ENCODE results near the gene CADPS.

Gene CADPS

GRCh38 chr3:62874711-62875557 is at the start of gene CADPS:
Gene CADPS (minus strand): TSS chr3:62875416. CDS start chr3:62875029, 387 bp downstream.
- no peak for DNase-seq

DNA sequence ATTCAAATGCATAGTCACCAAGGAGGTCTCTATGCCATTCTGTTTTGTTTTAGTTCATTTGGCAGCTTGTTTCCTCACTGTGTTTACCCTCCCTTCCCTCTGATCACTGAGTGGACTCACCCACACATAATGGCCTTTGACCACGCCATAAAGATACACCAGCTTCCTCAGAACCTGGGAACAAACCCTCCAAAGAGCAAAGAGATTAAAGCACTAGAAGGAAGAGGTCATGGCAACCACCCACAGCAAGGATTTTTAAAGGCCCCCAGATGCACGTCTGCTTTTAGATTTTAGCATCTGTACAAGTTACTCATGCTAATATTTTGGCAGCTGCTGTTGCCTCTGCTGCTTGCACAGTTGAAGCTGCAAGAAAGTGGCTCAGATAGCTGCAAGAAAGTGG is 47.9 kb upstream of the CADPS start:
- DNase-seq = no peak

GRCh38 chr3:62922326-62922725 is 47.1 kb upstream of the CADPS start:
- no peak for DNase-seq

DNA sequence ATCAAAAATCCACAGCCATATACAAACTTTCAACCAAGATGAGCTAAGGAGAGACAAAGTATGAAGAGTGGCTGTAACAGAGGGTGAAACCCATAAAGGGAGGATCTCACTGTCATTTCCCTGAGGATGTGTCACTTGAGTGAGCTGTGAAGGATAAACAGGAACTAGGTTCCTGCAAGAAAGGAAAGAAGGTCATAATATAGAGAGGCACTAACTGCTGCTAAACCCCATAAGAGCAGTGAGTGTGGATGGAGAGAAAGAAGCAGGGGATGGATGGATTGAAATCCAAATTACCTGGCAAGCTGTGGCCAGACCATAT is 45.2 kb upstream of the CADPS start:
- DNase-seq = no peak

GRCh38 chr3:62919784-62920465 is 44.7 kb upstream of the CADPS start:
- no peak for DNase-seq

DNA sequence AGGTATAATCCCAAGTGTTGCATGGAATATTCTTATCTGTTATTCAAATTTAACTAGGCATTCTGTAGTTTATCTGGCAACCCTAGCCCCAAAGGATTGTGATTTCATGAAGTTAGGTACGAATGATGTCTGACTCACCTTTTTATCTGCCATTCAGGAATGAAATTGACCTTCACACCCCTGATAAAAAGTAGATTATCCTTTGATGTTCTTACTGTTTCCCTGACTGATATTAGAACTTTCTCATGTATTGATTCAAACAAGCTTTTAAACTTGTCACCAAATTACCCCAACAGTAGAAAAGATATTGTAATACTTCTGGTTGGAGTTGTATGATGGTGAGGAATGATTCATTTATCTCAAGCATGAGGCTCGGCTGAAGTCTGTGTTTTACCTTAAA is 43.6 kb upstream of the CADPS start:
- DNase-seq = no peak

DNA sequence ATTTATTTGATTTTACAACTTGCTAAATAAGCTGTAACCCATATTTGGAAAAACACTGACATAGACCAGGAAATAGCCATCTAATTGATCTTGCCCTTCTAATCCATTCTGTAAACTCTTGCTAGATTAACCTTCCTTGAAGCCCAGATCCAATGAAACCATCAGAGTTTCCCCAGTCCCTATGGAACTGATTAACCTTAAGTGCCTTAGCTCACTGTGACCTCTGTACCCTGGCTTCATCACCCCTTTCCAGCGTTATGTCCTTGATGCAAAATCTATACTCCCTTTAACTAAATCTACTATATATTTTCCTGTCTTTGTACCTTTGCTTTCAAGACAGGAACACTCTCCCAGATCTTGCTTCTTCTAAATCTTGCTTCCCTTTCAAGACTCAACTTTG is 42.9 kb upstream of the CADPS start:
- DNase-seq = no peak

GRCh38 chr3:62911526-62911925 is 36.3 kb upstream of the CADPS start:
- no peak for DNase-seq

- no peak for DNase-seq
Measured at GRCh38 chr3:62905331-62905730, 30.1 kb upstream of the CADPS start.

GRCh38 chr3:62898530-62899496 is 23.6 kb upstream of the CADPS start:
- DNase-seq = no peak

DNA sequence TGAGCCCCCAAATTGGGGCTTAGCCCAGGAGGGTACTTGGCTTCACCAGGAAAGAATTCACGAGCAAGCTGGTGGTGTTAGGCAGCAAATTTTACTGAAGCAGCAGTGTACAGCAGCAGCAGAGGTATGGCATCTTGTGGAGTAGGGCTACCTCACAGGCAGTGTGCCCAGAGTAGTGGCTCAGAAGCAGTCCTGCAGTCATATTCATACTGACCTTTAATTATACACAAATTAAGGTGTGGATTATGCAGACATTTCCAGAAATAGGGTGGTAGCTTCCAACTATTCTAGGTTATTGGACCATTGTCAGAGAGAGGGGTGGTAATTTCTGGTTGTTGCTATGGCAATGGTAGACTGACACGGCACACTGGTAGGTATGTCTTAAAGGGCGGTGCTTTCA is 20.7 kb upstream of the CADPS start:
- DNase-seq = no peak

- no peak for DNase-seq
Measured at GRCh38 chr3:62892951-62893350, 17.7 kb upstream of the CADPS start.

DNA sequence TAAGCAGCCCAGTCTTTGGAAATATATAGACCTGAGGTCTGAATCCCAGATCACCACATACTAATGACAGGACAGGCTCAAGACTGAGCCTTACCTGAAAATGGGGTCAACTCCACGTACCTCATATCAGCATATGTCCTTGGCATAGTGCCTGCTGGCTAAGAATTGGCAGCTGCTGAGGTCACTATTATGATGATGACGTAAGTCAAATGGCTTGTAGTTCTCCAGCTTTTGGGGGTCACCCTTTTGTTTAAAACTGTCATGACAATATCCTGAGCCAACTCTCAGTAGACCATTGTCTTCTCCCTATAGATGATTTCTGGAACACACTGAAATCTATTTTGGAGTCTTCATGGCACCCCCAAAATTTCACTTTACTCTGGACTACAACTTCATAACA is 16.8 kb upstream of the CADPS start:
- no peak for DNase-seq

DNA sequence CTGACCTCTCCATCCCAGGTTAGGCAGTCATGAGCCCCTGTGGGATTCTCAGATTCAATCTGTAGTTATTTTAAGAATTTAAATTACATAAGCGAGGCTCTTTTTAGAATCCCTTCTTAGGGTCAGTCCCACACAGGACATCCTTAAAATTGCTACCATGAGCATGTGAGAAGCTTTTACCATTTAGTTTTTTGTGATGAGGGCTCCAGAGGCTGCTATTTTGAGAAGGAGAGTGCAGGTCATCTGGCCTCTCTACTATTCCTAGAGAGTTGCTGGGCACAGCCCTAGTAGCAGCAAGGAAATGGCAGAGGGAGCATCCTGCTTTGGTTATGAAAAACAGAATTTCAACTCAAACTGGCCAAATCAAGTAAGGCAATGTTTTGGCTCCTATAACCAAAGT is 13.6 kb upstream of the CADPS start:
- no peak for DNase-seq

GRCh38 chr3:62888180-62888579 is 13.0 kb upstream of the CADPS start:
- DNase-seq = no peak

DNA sequence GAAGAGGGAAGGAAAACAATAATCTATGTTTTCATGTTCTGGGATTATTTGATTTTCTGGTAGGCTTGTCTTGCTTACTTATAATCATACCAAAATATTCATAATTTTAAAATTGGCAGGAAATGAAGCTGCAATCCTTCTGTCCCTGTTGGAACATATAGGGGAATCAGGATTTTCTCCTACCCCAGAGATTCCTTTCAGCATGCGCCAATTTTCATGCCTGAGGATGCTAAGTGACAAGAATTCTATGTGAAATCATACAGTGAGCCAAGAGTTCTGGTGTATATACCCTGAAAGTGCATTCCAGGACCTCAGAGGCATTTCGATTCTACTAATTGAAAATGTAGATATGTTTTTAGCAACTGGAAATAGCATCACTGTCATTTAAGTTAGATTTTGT is 9.9 kb upstream of the CADPS start:
- DNase-seq = no peak

GRCh38 chr3:62884096-62884870 is 9.1 kb upstream of the CADPS start:
- no peak for DNase-seq

- no peak for DNase-seq
Measured at GRCh38 chr3:62882676-62883200, 7.5 kb upstream of the CADPS start.

GRCh38 chr3:62876064-62876463 is 848 bp upstream of the CADPS start:
- DNase-seq = no peak

DNA sequence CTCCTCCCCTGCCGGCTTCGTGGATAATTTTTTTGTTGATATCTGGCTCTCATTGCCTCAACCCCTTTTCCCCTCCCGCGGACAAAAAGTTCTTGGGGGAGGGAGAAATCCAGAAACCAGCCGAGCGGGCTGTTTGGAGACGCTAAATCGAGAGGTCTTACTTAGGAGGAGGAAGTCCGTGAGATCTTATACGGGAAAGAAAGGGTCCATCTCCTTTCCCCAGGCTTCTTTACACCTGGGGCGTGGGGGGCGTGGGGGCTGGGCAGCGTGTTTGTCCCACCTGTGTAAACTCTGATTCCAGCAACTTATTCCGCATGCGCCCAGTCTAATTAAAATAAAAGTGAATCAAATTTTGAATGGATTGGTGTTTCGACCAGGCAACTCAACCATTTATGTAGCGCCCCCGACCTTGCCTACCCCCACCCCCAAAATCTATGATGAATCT is 364 bp upstream of the CADPS start:
- DNase-seq = no peak

GRCh38 chr3:62873761-62874710 is 1.2 kb downstream of the CADPS start:
- no peak for DNase-seq

Measured in stimulated activated CD4-positive, alpha-beta T cell treated with anti-CD3 and anti-CD28 coated beads, Interleukin-4, amount 100 ng/mL, for 4 hours (primary cell).